ENCODE measurements around the gene NOS3. TPM values are rescaled to one million over a fixed set of nuclear protein-coding genes. Genes with fewer than 3 reads are reported as not detected.

The NOS3 gene
- total and polyA plus RNA-seq, 2 experiments from 2014 or later = 2.6 to 6.1 TPM

DNA sequence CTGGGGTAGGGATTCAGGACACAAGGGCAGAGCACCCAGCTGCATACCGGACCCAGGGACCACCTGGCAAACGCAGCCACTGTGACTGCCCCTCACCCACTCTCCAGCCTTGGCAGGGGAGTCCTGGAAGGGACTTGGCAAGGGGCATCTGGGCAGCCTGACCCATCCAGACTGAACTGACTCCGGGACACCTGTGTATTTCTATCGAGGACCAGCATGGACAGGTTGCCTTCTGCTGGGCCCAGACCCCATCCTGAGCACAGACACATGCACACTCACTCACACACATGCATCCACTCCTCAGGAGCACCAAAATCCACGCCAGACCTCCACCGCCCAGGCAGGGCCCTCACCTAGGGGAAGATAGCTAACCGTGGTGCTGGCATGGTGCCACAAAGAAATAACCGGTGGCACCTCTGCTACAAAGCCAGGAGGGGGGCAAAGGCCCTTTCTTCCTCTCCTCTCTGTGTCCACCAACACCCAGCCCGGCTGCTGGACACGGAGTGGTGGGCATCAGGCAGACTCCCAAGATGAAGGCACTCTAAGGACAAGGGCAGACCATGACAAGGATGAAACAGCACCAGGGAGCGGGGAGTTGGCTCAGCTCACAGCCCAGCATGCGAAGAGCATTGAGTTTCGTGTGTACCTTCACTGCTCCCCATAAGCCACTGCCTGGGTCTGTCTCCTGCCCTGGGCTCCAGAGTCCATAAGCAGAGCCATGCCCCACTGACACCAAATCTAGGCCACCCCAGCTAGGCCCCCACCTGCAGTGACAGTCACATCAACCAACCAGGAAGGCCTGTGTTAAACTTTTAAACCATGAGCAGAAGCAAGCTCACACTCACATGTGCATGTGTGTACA lies 48.0 kb upstream of the NOS3 start (continued):
- TF ChIP-seq, protein P1, sequence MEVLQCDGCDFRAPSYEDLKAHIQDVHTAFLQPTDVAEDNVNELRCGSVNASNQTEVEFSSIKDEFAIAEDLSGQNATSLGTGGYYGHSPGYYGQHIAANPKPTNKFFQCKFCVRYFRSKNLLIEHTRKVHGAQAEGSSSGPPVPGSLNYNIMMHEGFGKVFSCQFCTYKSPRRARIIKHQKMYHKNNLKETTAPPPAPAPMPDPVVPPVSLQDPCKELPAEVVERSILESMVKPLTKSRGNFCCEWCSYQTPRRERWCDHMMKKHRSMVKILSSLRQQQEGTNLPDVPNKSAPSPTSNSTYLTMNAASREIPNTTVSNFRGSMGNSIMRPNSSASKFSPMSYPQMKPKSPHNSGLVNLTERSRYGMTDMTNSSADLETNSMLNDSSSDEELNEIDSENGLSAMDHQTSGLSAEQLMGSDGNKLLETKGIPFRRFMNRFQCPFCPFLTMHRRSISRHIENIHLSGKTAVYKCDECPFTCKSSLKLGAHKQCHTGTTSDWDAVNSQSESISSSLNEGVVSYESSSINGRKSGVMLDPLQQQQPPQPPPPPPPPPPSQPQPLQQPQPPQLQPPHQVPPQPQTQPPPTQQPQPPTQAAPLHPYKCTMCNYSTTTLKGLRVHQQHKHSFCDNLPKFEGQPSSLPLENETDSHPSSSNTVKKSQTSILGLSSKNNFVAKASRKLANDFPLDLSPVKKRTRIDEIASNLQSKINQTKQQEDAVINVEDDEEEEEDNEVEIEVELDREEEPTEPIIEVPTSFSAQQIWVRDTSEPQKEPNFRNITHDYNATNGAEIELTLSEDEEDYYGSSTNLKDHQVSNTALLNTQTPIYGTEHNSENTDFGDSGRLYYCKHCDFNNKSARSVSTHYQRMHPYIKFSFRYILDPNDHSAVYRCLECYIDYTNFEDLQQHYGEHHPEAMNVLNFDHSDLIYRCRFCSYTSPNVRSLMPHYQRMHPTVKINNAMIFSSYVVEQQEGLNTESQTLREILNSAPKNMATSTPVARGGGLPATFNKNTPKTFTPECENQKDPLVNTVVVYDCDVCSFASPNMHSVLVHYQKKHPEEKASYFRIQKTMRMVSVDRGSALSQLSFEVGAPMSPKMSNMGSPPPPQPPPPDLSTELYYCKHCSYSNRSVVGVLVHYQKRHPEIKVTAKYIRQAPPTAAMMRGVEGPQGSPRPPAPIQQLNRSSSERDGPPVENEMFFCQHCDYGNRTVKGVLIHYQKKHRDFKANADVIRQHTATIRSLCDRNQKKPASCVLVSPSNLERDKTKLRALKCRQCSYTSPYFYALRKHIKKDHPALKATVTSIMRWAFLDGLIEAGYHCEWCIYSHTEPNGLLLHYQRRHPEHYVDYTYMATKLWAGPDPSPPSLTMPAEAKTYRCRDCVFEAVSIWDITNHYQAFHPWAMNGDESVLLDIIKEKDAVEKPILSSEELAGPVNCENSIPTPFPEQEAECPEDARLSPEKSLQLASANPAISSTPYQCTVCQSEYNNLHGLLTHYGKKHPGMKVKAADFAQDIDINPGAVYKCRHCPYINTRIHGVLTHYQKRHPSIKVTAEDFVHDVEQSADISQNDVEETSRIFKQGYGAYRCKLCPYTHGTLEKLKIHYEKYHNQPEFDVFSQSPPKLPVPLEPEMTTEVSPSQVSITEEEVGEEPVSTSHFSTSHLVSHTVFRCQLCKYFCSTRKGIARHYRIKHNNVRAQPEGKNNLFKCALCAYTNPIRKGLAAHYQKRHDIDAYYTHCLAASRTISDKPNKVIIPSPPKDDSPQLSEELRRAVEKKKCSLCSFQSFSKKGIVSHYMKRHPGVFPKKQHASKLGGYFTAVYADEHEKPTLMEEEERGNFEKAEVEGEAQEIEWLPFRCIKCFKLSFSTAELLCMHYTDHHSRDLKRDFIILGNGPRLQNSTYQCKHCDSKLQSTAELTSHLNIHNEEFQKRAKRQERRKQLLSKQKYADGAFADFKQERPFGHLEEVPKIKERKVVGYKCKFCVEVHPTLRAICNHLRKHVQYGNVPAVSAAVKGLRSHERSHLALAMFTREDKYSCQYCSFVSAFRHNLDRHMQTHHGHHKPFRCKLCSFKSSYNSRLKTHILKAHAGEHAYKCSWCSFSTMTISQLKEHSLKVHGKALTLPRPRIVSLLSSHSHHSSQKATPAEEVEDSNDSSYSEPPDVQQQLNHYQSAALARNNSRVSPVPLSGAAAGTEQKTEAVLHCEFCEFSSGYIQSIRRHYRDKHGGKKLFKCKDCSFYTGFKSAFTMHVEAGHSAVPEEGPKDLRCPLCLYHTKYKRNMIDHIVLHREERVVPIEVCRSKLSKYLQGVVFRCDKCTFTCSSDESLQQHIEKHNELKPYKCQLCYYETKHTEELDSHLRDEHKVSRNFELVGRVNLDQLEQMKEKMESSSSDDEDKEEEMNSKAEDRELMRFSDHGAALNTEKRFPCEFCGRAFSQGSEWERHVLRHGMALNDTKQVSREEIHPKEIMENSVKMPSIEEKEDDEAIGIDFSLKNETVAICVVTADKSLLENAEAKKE (CRISPR knock-in tag; IDR thresholded peaks at IDR 0.05) = no peak
- TF ChIP-seq ZNF331 (CRISPR knock-in tag; IDR thresholded peaks at IDR 0.05; ENCODE audit: low read depth) (no peak), CREB1 (CRISPR knock-in tag; IDR thresholded peaks at IDR 0.05; ENCODE audit: low read depth) (no peak)
- TF ChIP-seq, protein P2, sequence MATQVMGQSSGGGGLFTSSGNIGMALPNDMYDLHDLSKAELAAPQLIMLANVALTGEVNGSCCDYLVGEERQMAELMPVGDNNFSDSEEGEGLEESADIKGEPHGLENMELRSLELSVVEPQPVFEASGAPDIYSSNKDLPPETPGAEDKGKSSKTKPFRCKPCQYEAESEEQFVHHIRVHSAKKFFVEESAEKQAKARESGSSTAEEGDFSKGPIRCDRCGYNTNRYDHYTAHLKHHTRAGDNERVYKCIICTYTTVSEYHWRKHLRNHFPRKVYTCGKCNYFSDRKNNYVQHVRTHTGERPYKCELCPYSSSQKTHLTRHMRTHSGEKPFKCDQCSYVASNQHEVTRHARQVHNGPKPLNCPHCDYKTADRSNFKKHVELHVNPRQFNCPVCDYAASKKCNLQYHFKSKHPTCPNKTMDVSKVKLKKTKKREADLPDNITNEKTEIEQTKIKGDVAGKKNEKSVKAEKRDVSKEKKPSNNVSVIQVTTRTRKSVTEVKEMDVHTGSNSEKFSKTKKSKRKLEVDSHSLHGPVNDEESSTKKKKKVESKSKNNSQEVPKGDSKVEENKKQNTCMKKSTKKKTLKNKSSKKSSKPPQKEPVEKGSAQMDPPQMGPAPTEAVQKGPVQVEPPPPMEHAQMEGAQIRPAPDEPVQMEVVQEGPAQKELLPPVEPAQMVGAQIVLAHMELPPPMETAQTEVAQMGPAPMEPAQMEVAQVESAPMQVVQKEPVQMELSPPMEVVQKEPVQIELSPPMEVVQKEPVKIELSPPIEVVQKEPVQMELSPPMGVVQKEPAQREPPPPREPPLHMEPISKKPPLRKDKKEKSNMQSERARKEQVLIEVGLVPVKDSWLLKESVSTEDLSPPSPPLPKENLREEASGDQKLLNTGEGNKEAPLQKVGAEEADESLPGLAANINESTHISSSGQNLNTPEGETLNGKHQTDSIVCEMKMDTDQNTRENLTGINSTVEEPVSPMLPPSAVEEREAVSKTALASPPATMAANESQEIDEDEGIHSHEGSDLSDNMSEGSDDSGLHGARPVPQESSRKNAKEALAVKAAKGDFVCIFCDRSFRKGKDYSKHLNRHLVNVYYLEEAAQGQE (IDR thresholded peaks at IDR 0.05; ENCODE audit: unreplicated experiment) = no peak
- TF ChIP-seq, protein P3, sequence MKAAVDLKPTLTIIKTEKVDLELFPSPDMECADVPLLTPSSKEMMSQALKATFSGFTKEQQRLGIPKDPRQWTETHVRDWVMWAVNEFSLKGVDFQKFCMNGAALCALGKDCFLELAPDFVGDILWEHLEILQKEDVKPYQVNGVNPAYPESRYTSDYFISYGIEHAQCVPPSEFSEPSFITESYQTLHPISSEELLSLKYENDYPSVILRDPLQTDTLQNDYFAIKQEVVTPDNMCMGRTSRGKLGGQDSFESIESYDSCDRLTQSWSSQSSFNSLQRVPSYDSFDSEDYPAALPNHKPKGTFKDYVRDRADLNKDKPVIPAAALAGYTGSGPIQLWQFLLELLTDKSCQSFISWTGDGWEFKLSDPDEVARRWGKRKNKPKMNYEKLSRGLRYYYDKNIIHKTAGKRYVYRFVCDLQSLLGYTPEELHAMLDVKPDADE (IDR thresholded peaks at IDR 0.05) = no peak

Data from GM23338 (cell line).